Lung (tissue), 12 donors: Measurements from ENCODE around the gene VSNL1. TPM values are rescaled to one million over a fixed set of nuclear protein-coding genes. Genes with fewer than 3 reads are reported as not detected.

Experiments used
- ATAC-seq: fragments of 200-7000 bp; cut with Tn5 transposase; one replicate; pipeline ENCODE4 v1.9.1; 2020; ENCODE audit warnings: moderate number of reproducible peaks; ENCODE audit not compliant: insufficient read depth, low FRiP score
- DNase-seq, 3 donors: peaks; one replicate each; pipeline ENCODE4 v3.0.0-alpha.2; 2013 to 2017
- H3K27ac ChIP-seq, 2 donors: one replicate each; pipeline ENCODE4 v1.5.1; 2013; ENCODE audit warnings: mild to moderate bottlenecking in 2 of 2, moderate library complexity in 2 of 2, control low read depth in 1 of 2, inconsistent platforms in 1 of 2, low read depth in 1 of 2, low read length in 1 of 2
- H3K27me3 ChIP-seq, 3 donors: one replicate each; pipeline ENCODE4 v1.5.1; 2013; ENCODE audit warnings: low read length in 2 of 3; ENCODE audit not compliant: control insufficient read depth in 3 of 3, insufficient read depth in 3 of 3
- H3K36me3 ChIP-seq, 4 donors: one replicate each; pipeline ENCODE4 v1.5.1; 2013; ENCODE audit warnings: low read length in 4 of 4, mild to moderate bottlenecking in 1 of 4, moderate library complexity in 1 of 4; ENCODE audit not compliant: control insufficient read depth in 4 of 4, insufficient read depth in 4 of 4
- H3K4me1 ChIP-seq, 5 donors: one replicate each; pipeline ENCODE4 v1.5.1; 2013; ENCODE audit warnings: low read length in 5 of 5, mild to moderate bottlenecking in 2 of 5, moderate library complexity in 1 of 5; ENCODE audit not compliant: control insufficient read depth in 5 of 5, insufficient read depth in 5 of 5
- H3K4me3 ChIP-seq: one replicate; pipeline ENCODE4 v1.5.1; 2013; ENCODE audit warnings: mild to moderate bottlenecking, control low read depth, moderate library complexity
- H3K9ac ChIP-seq, 2 donors: one replicate each; pipeline ENCODE4 v1.5.1; 2013; ENCODE audit warnings: low read length in 2 of 2, control low read depth in 1 of 2; ENCODE audit not compliant: insufficient read depth in 1 of 2
- H3K9me3 ChIP-seq, 4 donors: one replicate each; pipeline ENCODE4 v1.5.1; 2013; ENCODE audit warnings: low read length in 3 of 4, mild to moderate bottlenecking in 1 of 4, moderate library complexity in 1 of 4; ENCODE audit not compliant: control insufficient read depth in 4 of 4, insufficient read depth in 3 of 4
- CTCF ChIP-seq: IDR thresholded peaks from 2 replicates; pipeline ENCODE4 v1.5.1; 2012; ENCODE audit warnings: mild to moderate bottlenecking; ENCODE audit errors: control extremely low read depth, extremely low read depth
- WGBS, 2 donors: extraction: QIAGEN DNeasy Blood & Tissue Kit; methylation state at CpG; one replicate each; pipeline ENCODE4 v1.1.7; 2013; 5-methylcytosine and 5-hydroxymethylcytosine counted together
- polyA plus RNA-seq, 2 donors: library from polyadenylated mRNA; stranded (reverse); fragments of 200-250 nt; gene quantifications; one replicate each; pipeline ENCODE4 v1.2.1, GENCODE V29; 2013
- total RNA-seq, 2 donors: library from RNA; depleted of rRNA in 1 of 2; stranded (reverse); fragments of >200 nt in 1 of 2; gene quantifications; one replicate each; pipeline ENCODE4 v1.2.1, GENCODE V29; 2014 to 2021
- donor health status: control.
- donor health status: control.
- donor health status: Bipolar disorder and iron deficiency.
- donor health status: healthy.
- donor health status: DM: yes; HTN: yes; CAD: no.

VSNL1 gene
- total and polyA plus RNA-seq, 4 donors: 0.87 to 6.9 (median 1.5) TPM

- H3K4me3 ChIP-seq: no peak overlapping the region
- no peak overlapping the region for H3K27ac ChIP-seq
- WGBS, 2 donors: 89 to 94% methylated on average over 7 of the region's 7 CpGs
- no peak overlapping the region for H3K9ac ChIP-seq
- H3K4me1 ChIP-seq: no peaks in the 10 kb centered on the region
- no peaks in the 10 kb centered on the region for H3K27me3 ChIP-seq
- DNase-seq (no peak), ATAC-seq (no peak)
- no peak for TF ChIP-seq CTCF
- H3K36me3 ChIP-seq: no peaks in the 10 kb centered on the region
- H3K9me3 ChIP-seq: no peaks in the 10 kb centered on the region
Measured at GRCh38 chr2:17638196-17638743, 97.8 kb downstream of the VSNL1 start.

GRCh38 chr2:17640406-17640805 lies 99.9 kb downstream of the VSNL1 start:
- H3K4me3 ChIP-seq: no peak overlapping the region
- no peaks in the 10 kb centered on the region for H3K9me3 ChIP-seq
- WGBS, 2 donors: 86 to 95% methylated on average over 2 of the region's 2 CpGs
- ATAC-seq (no peak), DNase-seq (no peak)
- peaks cover 0 to 12% (median 5%) of the 10 kb centered on the region in 5 donors for H3K4me1 ChIP-seq
- H3K36me3 ChIP-seq: no peaks in the 10 kb centered on the region
- H3K9ac ChIP-seq: no peak overlapping the region
- no peak overlapping the region for H3K27ac ChIP-seq
- no peaks in the 10 kb centered on the region for H3K27me3 ChIP-seq
- TF ChIP-seq CTCF: no peak

- H3K27me3 ChIP-seq: no peaks in the 10 kb centered on the region
- peak; percentile 58 for ATAC-seq
- no peak overlapping the region for H3K9ac ChIP-seq
- H3K4me1 ChIP-seq: peaks cover 0 to 31% (median 9%) of the 10 kb centered on the region in 5 donors
- no peak overlapping the region for H3K4me3 ChIP-seq
- TF ChIP-seq CTCF: no peak
- peak overlapping the region in 1 of 2 donors; percentile 38 for H3K27ac ChIP-seq
- 58 to 78% methylated on average over 6 of the region's 6 CpGs for WGBS, 2 donors
- H3K9me3 ChIP-seq: no peaks in the 10 kb centered on the region
- no peaks in the 10 kb centered on the region for H3K36me3 ChIP-seq
- no peak for DNase-seq
Measured at GRCh38 chr2:17643031-17643615, 102.6 kb downstream of the VSNL1 start.
